Mesendoderm (in vitro differentiated cells): Measurements from ENCODE around the gene SLC2A6.
A peak's percentile ranks its signal among the peaks of the same experiment; 100 is the strongest.

Experiments
- DNase-seq: peaks from one replicate; pipeline ENCODE4 v3.0.0; 2013
- H2AK5ac ChIP-seq: 2 replicates; pipeline ENCODE4 v1.6.1; 2013; ENCODE audit warnings: low read length, inconsistent platforms
- H2BK120ac ChIP-seq: 2 replicates; pipeline ENCODE4 v1.6.1; 2013; ENCODE audit warnings: low read depth, mild to moderate bottlenecking, low read length, moderate library complexity, mixed read lengths
- H2BK15ac ChIP-seq: replicated peaks from 2 replicates; pipeline ENCODE4 v1.6.1; 2013; ENCODE audit warnings: low read depth, mild to moderate bottlenecking, moderate library complexity
- H2BK5ac ChIP-seq: 2 replicates; pipeline ENCODE4 v1.6.1; 2013; ENCODE audit warnings: low read length, inconsistent platforms
- H3K18ac ChIP-seq: 2 replicates; pipeline ENCODE4 v1.6.1; 2013; ENCODE audit warnings: mild to moderate bottlenecking, low read length, mixed read lengths
- H3K23ac ChIP-seq: one replicate; pipeline ENCODE4 v1.6.1; 2013; ENCODE audit warnings: low read length
- H3K27ac ChIP-seq: 2 replicates; pipeline ENCODE4 v1.5.1; 2013; ENCODE audit warnings: low read depth, mild to moderate bottlenecking, inconsistent platforms, low read length, moderate library complexity
- H3K27me3 ChIP-seq: 2 replicates; pipeline ENCODE4 v1.6.1; 2013; ENCODE audit warnings: low read length, control low read depth, mild to moderate bottlenecking, inconsistent platforms; ENCODE audit not compliant: insufficient read depth, poor library complexity
- H3K36me3 ChIP-seq: 2 replicates; pipeline ENCODE4 v1.6.1; 2013; ENCODE audit warnings: low read length, inconsistent platforms; ENCODE audit not compliant: control insufficient read depth, insufficient read depth
- H3K4ac ChIP-seq: one replicate; pipeline ENCODE4 v1.6.1; 2013; ENCODE audit warnings: low read depth, mild to moderate bottlenecking, low read length, moderate library complexity
- H3K4me1 ChIP-seq: 2 replicates; pipeline ENCODE4 v1.6.1; 2013; ENCODE audit warnings: low read depth, low read length, inconsistent platforms; ENCODE audit not compliant: control insufficient read depth
- H3K4me2 ChIP-seq: 2 replicates; pipeline ENCODE4 v1.6.1; 2013; ENCODE audit warnings: low read length
- H3K4me3 ChIP-seq: 2 replicates; pipeline ENCODE4 v1.5.1; 2013; ENCODE audit warnings: mild to moderate bottlenecking, low read length
- H3K56ac ChIP-seq: one replicate; pipeline ENCODE4 v1.6.1; 2013; ENCODE audit warnings: low read length
- H3K79me1 ChIP-seq: 2 replicates; pipeline ENCODE4 v1.6.1; 2013; ENCODE audit warnings: low read length, inconsistent platforms
- H3K79me2 ChIP-seq: 2 replicates; pipeline ENCODE4 v1.6.1; 2013; ENCODE audit warnings: mild to moderate bottlenecking, low read length; ENCODE audit not compliant: control insufficient read depth, insufficient read depth
- H3K9ac ChIP-seq: 2 replicates; pipeline ENCODE4 v1.6.1; 2013; ENCODE audit warnings: low read length, inconsistent platforms
- H4K5ac ChIP-seq: one replicate; pipeline ENCODE4 v1.6.1; 2013; ENCODE audit warnings: low read length
- H4K8ac ChIP-seq: one replicate; pipeline ENCODE4 v1.6.1; 2013; ENCODE audit warnings: low read depth, mild to moderate bottlenecking, control low read depth, low read length, moderate library complexity
- WGBS: extraction: QIAGEN DNeasy Blood & Tissue Kit; methylation state at CpG from one replicate; pipeline ENCODE4 v1.1.7; 2013; ENCODE audit warnings: low lambda C conversion rate, missing lambda C conversion rate; ENCODE audit not compliant: insufficient coverage; ENCODE audit errors: extremely low coverage; 5-methylcytosine and 5-hydroxymethylcytosine counted together

Gene SLC2A6

GRCh38 chr9:133470427-133470924 is 8.4 kb downstream of the SLC2A6 start:
- no peak overlapping the region for H3K18ac ChIP-seq
- WGBS = no CpG with 5 or more reads among the region's 16 CpGs
- no peak overlapping the region for H3K4ac ChIP-seq
- no peaks in the 10 kb centered on the region for H3K79me2 ChIP-seq
- no peak for DNase-seq
- no peak overlapping the region for H2BK15ac ChIP-seq
- no peaks in the 10 kb centered on the region for H3K4me1 ChIP-seq
- no peak overlapping the region for H3K23ac ChIP-seq
- H2AK5ac ChIP-seq = no peak overlapping the region
- no peak overlapping the region for H3K4me3 ChIP-seq
- no peak overlapping the region for H3K56ac ChIP-seq
- H4K8ac ChIP-seq = no peak overlapping the region
- H2BK5ac ChIP-seq = no peak overlapping the region
- no peak overlapping the region for H2BK120ac ChIP-seq
- no peak overlapping the region for H4K5ac ChIP-seq
- H3K79me1 ChIP-seq = no peaks in the 10 kb centered on the region
- H3K27me3 ChIP-seq = no peaks in the 10 kb centered on the region
- H3K9ac ChIP-seq = no peak overlapping the region
- no peak overlapping the region for H3K27ac ChIP-seq
- H3K36me3 ChIP-seq = no peaks in the 10 kb centered on the region
- no peak overlapping the region for H3K4me2 ChIP-seq

DNA sequence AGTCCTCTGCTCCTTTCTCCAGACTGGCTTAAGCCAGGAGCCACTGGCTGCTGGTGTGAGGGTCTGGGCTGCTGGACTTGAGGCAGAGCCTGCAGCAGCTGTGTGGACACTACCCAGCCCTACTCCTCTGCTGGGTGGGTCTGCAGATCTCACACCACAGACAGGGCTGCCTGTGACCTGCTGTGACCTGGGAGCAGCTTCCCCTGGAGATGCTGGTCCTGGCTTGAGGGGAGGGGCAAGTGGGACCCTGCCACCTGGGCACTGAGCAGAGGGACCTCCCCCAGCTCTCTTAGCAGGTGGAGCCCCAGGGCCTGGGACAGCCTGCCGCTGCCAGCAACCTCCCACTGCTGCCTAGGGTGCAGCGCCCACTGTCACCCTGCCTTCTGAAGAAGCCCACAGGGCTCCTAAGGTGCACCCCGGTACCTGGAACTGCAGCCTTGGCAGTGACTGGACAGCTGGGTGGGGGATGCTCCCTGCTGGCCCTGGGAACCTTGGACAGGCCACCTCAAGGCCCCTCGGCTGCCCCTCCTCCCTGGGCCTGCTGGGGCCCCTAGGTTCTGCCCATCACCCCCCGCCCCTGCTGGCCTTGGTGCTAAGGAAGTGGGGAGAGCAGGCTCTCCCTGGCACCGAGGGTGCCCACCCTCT is 10.0 kb downstream of the SLC2A6 start:
- Histone ChIP-seq H4K8ac (no peak overlapping the region), H3K9ac (no peak overlapping the region), H3K79me2 (no peaks in the 10 kb centered on the region), H3K27ac (no peak overlapping the region), H3K56ac (no peak overlapping the region), H3K36me3 (no peaks in the 10 kb centered on the region), H4K5ac (no peak overlapping the region), H3K4me3 (no peak overlapping the region), H3K18ac (no peak overlapping the region), H2BK5ac (no peak overlapping the region), H3K23ac (no peak overlapping the region), H3K27me3 (no peaks in the 10 kb centered on the region), H2BK15ac (no peak overlapping the region), H2AK5ac (no peak overlapping the region), H3K4ac (no peak overlapping the region), H3K79me1 (no peaks in the 10 kb centered on the region), H2BK120ac (no peak overlapping the region), H3K4me2 (no peak overlapping the region), H3K4me1 (no peaks in the 10 kb centered on the region)
- WGBS = no CpG with 5 or more reads among the region's 6 CpGs
- no peak for DNase-seq

- H2BK15ac ChIP-seq = no peak overlapping the region
- H3K79me2 ChIP-seq = no peaks in the 10 kb centered on the region
- no peaks in the 10 kb centered on the region for H3K36me3 ChIP-seq
- H3K4me3 ChIP-seq = no peak overlapping the region
- H2BK5ac ChIP-seq = no peak overlapping the region
- no CpG with 5 or more reads among the region's 11 CpGs for WGBS
- H3K18ac ChIP-seq = no peak overlapping the region
- H3K4ac ChIP-seq = no peak overlapping the region
- H3K27me3 ChIP-seq = no peaks in the 10 kb centered on the region
- H3K4me1 ChIP-seq = no peaks in the 10 kb centered on the region
- H3K9ac ChIP-seq = no peak overlapping the region
- DNase-seq = no peak
- H2BK120ac ChIP-seq = no peak overlapping the region
- H3K4me2 ChIP-seq = no peak overlapping the region
- H3K56ac ChIP-seq = no peak overlapping the region
- H3K23ac ChIP-seq = no peak overlapping the region
- no peak overlapping the region for H2AK5ac ChIP-seq
- no peak overlapping the region for H3K27ac ChIP-seq
- H3K79me1 ChIP-seq = no peaks in the 10 kb centered on the region
- H4K5ac ChIP-seq = no peak overlapping the region
- no peak overlapping the region for H4K8ac ChIP-seq
Observed at GRCh38 chr9:133468374-133468773, 10.5 kb downstream of the SLC2A6 start.

DNA sequence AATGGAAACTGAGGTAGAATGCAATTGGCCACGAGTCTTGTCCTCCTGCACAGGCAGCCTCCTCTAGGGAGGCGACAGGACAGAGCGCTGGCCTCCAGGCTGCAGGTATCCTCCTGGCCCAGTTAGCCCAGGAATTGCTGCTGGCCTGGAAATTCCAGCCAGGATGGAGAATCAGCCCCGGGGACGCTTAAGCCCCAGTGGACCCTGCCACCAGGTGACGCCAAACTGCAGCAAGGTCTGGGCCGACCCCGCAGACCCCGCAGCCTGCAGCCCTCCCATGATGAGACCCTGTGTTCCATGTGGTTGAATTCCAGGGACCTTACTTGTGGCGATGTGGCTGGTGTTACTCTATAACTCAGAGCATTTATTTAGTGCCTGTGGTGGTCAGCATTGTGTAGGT is 11.8 kb downstream of the SLC2A6 start:
- no peak overlapping the region for H3K4ac ChIP-seq
- H3K56ac ChIP-seq = no peak overlapping the region
- no peak overlapping the region for H3K18ac ChIP-seq
- no peak overlapping the region for H4K8ac ChIP-seq
- H4K5ac ChIP-seq = no peak overlapping the region
- H3K27ac ChIP-seq = no peak overlapping the region
- H3K27me3 ChIP-seq = no peaks in the 10 kb centered on the region
- H3K4me3 ChIP-seq = no peak overlapping the region
- no peak overlapping the region for H2BK15ac ChIP-seq
- DNase-seq = peak; percentile 34
- no peak overlapping the region for H3K4me2 ChIP-seq
- H2BK120ac ChIP-seq = no peak overlapping the region
- H2AK5ac ChIP-seq = no peak overlapping the region
- H2BK5ac ChIP-seq = no peak overlapping the region
- H3K36me3 ChIP-seq = no peaks in the 10 kb centered on the region
- no peak overlapping the region for H3K9ac ChIP-seq
- H3K23ac ChIP-seq = no peak overlapping the region
- H3K79me1 ChIP-seq = no peaks in the 10 kb centered on the region
- no peaks in the 10 kb centered on the region for H3K79me2 ChIP-seq
- WGBS = no CpG with 5 or more reads among the region's 10 CpGs
- H3K4me1 ChIP-seq = no peaks in the 10 kb centered on the region

DNA sequence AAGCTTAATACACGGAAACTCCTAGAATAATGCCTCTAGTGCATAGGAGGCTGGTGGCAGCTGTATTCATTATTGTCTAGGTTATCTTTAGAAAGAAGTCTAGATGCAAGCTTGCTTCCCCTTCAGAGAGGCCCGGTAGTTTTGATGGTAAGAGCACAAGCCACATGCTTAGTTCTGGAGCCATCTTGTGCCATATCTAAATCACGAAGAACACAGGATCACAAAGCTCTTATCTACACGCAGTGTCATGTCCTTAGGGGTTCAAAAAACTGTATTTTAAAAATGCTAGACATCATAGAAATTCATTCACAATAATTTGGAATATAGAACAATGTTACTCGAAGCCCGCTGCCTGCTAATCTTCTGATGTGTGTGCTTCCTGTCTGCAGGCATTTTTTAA is 12.9 kb downstream of the SLC2A6 start:
- no peak overlapping the region for H3K4me2 ChIP-seq
- WGBS = no CpG with 5 or more reads among the region's 6 CpGs

GRCh38 chr9:133464638-133465037 is 14.3 kb downstream of the SLC2A6 start:
- Histone ChIP-seq H2BK15ac (no peak overlapping the region), H3K27ac (no peak overlapping the region), H2BK120ac (no peak overlapping the region), H3K56ac (no peak overlapping the region), H2AK5ac (no peak overlapping the region), H3K79me2 (no peaks in the 10 kb centered on the region), H3K27me3 (no peaks in the 10 kb centered on the region), H3K18ac (no peak overlapping the region), H2BK5ac (no peak overlapping the region), H3K9ac (no peak overlapping the region), H3K4me2 (no peak overlapping the region), H3K4me3 (no peak overlapping the region), H4K8ac (no peak overlapping the region), H3K23ac (no peak overlapping the region), H3K4me1 (peaks cover 4% of the 10 kb centered on the region), H3K36me3 (no peaks in the 10 kb centered on the region), H3K4ac (no peak overlapping the region), H4K5ac (no peak overlapping the region), H3K79me1 (peaks cover 3% of the 10 kb centered on the region)
- no CpG with 5 or more reads among the region's 10 CpGs for WGBS
- DNase-seq = no peak

More for the DNA sequence above, 12.9 kb downstream of the SLC2A6 start:
- H2BK120ac ChIP-seq = no peak overlapping the region
- H3K18ac ChIP-seq = no peak overlapping the region
- DNase-seq = no peak
- H4K8ac ChIP-seq = no peak overlapping the region
- no peak overlapping the region for H3K4me3 ChIP-seq
- no peak overlapping the region for H3K27ac ChIP-seq
- no peak overlapping the region for H2AK5ac ChIP-seq
- no peak overlapping the region for H3K23ac ChIP-seq
- no peak overlapping the region for H4K5ac ChIP-seq
- H2BK15ac ChIP-seq = no peak overlapping the region
- no peaks in the 10 kb centered on the region for H3K79me2 ChIP-seq
- H3K27me3 ChIP-seq = no peaks in the 10 kb centered on the region
- H2BK5ac ChIP-seq = no peak overlapping the region
- H3K9ac ChIP-seq = no peak overlapping the region
- no peaks in the 10 kb centered on the region for H3K36me3 ChIP-seq
- no peak overlapping the region for H3K56ac ChIP-seq
- H3K4me1 ChIP-seq = peaks cover 1% of the 10 kb centered on the region
- H3K4ac ChIP-seq = no peak overlapping the region
- peaks cover 3% of the 10 kb centered on the region for H3K79me1 ChIP-seq
